Transverse colon (tissue), 4 donors: Measurements from ENCODE around the gene RAB10. TPM values are rescaled to one million over a fixed set of nuclear protein-coding genes. Genes with fewer than 3 reads are reported as not detected.
A peak's percentile ranks its signal among the peaks of the same experiment; 100 is the strongest.

Experiments used
- DNase-seq: peaks from one replicate; pipeline ENCODE4 v3.0.0-alpha.2; 2019
- H3K27ac ChIP-seq, 4 donors: fragments of 200-600 bp; sonication (generic); 2 replicates each; pipeline ENCODE4 v1.5.1; 2016 to 2018; ENCODE audit warnings: inconsistent platforms in 4 of 4
- H3K27me3 ChIP-seq: fragments of 200-600 bp; sonication (generic); 2 replicates; pipeline ENCODE4 v1.5.1; 2017; ENCODE audit warnings: inconsistent platforms
- H3K36me3 ChIP-seq, 4 donors: fragments of 200-600 bp; sonication (generic); 2 replicates each; pipeline ENCODE4 v1.5.1; 2017 to 2019; ENCODE audit warnings: inconsistent platforms in 4 of 4
- H3K4me1 ChIP-seq, 4 donors: fragments of 200-600 bp; sonication (generic); 2 replicates each; pipeline ENCODE4 v1.5.1; 2017 to 2020; ENCODE audit warnings: inconsistent platforms in 4 of 4
- H3K4me3 ChIP-seq, 4 donors: fragments of 200-600 bp; sonication (generic); 1 replicate in 1 of 4; 2 replicates in 3 of 4; pipeline versions ENCODE4 v1.5.1 to v1.6.1; 2017 to 2019; ENCODE audit warnings: inconsistent platforms in 4 of 4
- H3K9me3 ChIP-seq, 2 donors: fragments of 200-600 bp; sonication (generic); 2 replicates each; pipeline ENCODE4 v1.5.1; 2017 to 2019; ENCODE audit warnings: inconsistent platforms in 2 of 2
- EP300 ChIP-seq: sonication (generic); formaldehyde crosslinking; IDR thresholded peaks from one replicate; pipeline ENCODE4 v1.6.1; 2017; ENCODE audit warnings: antibody characterized with exemption, low read depth
- POLR2A ChIP-seq: fragments of 450-650 bp; IDR thresholded peaks from one replicate; pipeline ENCODE4 v1.6.1; 2016; ENCODE audit warnings: antibody characterized with exemption, mild to moderate bottlenecking, moderate library complexity
- POLR2AphosphoS5 ChIP-seq, 3 donors: sonication (generic); formaldehyde crosslinking; IDR thresholded peaks; one replicate each; pipeline ENCODE4 v1.6.1; 2016; ENCODE audit warnings: antibody characterized with exemption in 3 of 3
- WGBS, 2 donors: methylation state at CpG; one replicate each; pipeline ENCODE4 v1.1.5; 2018; ENCODE audit warnings: low coverage in 1 of 2; 5-methylcytosine and 5-hydroxymethylcytosine counted together
- in situ Hi-C, 4 donors: fragments of 200-750 bp; cut with MboI; loops; one replicate each; pipeline versions ENCODE4 v1.15.0 to v1.15.1; 2017; ENCODE audit warnings: low sequenced_read_pairs in 3 of 4, low pct_ligation_motif_present in 1 of 4, low pct_unique_long_range_greater_than_20kb in 1 of 4
- intact Hi-C: fragments of 100-400 bp; cut with DNase I; formaldehyde crosslinking; loops from one replicate; pipeline ENCODE4 v1.15.1; 2023; ENCODE audit warnings: low total_unique reads
- total RNA-seq, 4 donors: library from RNA; depleted of rRNA; stranded (reverse); fragments of >200 nt; gene quantifications; one replicate each; pipeline ENCODE4 v1.1.0, GENCODE V29; 2016
- TF ChIP-seq, protein P1 (sequence below), 5 experiments: fragments of 200-600 bp in 3 of 5; fragments of 450-650 bp in 2 of 5; sonication (generic) in 3 of 5; IDR thresholded peaks; 1 replicate in 2 of 5; 2 replicates in 3 of 5; pipeline ENCODE4 v1.5.1; 2016 to 2017; ENCODE audit warnings: antibody characterized with exemption in 5 of 5, inconsistent platforms in 3 of 5, mild to moderate bottlenecking in 2 of 5, moderate library complexity in 1 of 5

RAB10 gene
- total RNA-seq, 4 donors from 2014 or later, result 99.5 to 150 (median 144) TPM

DNA sequence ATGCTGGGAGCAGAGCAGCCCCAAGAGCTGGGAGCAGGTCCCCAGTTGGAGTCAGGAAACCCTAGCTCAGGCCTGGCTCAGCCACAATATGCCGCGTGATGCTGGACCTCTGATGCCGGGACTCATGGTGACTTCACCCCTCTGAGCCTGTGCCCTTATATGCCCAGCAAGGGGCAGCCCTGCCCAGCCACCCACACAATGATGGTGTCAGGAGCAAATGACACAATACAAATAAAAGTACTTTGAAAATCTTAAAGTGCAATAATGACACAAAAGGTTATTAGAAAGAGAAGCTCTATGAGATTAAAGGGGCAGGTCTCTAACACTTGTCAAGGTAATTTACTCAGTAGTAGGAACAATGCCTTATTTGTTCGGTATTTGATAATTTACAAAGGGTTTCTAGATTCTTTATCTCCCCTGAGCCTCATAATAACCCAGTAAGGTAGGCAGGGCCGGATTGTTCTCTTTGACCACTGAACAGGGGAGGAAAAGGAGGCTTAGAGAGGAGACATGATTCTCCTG, 33.3 kb upstream of the RAB10 start:
- TF ChIP-seq EP300 (no peak), POLR2AphosphoS5 (IDR thresholded peaks at IDR 0.05) (no peak), POLR2A (no peak)
- TF ChIP-seq, protein P1, sequence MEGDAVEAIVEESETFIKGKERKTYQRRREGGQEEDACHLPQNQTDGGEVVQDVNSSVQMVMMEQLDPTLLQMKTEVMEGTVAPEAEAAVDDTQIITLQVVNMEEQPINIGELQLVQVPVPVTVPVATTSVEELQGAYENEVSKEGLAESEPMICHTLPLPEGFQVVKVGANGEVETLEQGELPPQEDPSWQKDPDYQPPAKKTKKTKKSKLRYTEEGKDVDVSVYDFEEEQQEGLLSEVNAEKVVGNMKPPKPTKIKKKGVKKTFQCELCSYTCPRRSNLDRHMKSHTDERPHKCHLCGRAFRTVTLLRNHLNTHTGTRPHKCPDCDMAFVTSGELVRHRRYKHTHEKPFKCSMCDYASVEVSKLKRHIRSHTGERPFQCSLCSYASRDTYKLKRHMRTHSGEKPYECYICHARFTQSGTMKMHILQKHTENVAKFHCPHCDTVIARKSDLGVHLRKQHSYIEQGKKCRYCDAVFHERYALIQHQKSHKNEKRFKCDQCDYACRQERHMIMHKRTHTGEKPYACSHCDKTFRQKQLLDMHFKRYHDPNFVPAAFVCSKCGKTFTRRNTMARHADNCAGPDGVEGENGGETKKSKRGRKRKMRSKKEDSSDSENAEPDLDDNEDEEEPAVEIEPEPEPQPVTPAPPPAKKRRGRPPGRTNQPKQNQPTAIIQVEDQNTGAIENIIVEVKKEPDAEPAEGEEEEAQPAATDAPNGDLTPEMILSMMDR (IDR thresholded peaks at IDR 0.05), result no peak
- Histone ChIP-seq H3K9me3 (no peaks in the 10 kb centered on the region), H3K27ac (peak overlapping the region in 1 of 4 donors; percentile 31), H3K4me3 (no peak overlapping the region), H3K4me1 (peaks cover 10 to 23% (median 14%) of the 10 kb centered on the region in 4 donors), H3K36me3 (no peaks in the 10 kb centered on the region), H3K27me3 (no peaks in the 10 kb centered on the region)
- 57 to 59% methylated on average over 1 to 5 of the region's 5 CpGs for WGBS, 2 donors
- in situ Hi-C loops, result no loop called here
- DNase-seq, result peak; percentile 18
- intact Hi-C loops, result no loop called here

DNA sequence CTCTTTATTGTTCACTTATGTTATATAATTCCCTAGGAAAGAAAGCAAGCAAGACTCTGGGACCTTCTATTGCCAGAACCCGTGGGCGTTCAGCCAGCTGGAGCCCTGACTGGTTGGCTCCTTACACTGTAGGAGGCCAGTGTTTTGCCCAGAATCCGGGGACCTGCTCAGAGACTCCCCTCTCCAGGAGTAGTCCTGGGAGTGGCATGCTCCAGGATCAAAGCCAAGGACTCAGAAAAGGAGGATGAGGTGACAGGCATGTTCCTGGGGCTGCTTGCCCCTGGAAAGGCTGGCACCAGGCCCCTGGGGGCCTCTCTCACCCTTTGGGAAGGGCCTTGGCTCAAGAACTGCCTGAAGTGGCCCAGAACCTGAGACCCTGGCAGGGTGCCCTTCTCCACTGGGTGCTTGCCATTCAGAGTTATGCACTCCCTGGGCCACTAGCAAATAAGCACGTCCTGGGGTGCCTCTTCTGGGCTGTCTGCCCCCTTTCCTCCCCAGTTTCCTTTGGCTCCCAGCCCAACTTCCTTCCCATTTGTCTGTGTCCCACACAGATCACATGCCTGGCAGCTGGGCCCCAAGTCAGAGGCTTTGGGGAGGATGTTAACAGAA, 32.0 kb upstream of the RAB10 start:
- Histone ChIP-seq H3K9me3 (no peaks in the 10 kb centered on the region), H3K4me3 (no peak overlapping the region), H3K4me1 (peaks cover 10 to 23% (median 14%) of the 10 kb centered on the region in 4 donors), H3K27me3 (no peaks in the 10 kb centered on the region), H3K27ac (peak overlapping the region; percentile 49 to 60 (median 58)), H3K36me3 (no peaks in the 10 kb centered on the region)
- intact Hi-C loops (no loop called here), in situ Hi-C loops (no loop called here)
- TF ChIP-seq EP300 (no peak), POLR2A (no peak), POLR2AphosphoS5 (IDR thresholded peaks at IDR 0.05) (no peak)
- TF ChIP-seq, protein P1 (IDR thresholded peaks at IDR 0.05), result no peak
- WGBS, 2 donors, result 32% methylated on average over 4 of the region's 4 CpGs; no CpG with 5 or more reads in 1 of the 2 donors
- peak; percentile 58 for DNase-seq

DNA sequence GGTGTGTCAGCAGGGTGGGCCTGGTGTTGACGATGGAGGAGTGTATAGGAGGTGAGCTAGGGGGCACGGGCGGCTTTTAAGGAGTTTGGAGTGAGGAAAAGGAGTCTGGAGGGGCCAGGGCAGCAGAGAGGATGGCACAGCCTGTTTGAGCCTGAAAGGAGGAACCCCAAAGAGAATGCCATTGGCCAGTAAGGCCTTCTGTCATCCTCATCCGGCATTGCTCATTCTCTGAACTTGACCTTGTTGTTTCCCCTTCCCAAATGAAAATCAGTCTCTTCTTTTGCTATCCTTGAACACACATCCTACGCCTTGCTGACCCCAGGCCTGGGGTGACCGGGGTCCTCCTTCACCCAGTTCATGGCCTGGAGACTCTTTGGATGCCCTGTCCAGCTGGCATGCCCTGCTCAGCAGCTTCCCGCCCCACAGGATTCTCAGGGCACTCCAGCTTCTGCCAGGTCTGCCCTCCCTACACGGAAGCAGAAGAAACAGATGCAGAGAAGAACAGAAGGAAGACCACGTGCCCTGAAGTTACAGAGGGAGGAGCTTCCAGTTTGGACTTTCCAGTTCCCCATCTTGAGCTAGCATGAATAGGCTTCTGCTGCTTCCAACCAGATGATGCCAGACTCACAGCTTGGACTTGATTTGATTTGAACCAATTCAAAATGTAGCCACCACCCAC, 31.1 kb upstream of the RAB10 start:
- H3K36me3 ChIP-seq, result no peaks in the 10 kb centered on the region
- H3K4me1 ChIP-seq, result peaks cover 10 to 20% (median 12%) of the 10 kb centered on the region in 4 donors
- DNase-seq, result no peak
- H3K27ac ChIP-seq, result peak overlapping the region in 3 of 4 donors; percentile 55 to 60 (median 60)
- no peaks in the 10 kb centered on the region for H3K27me3 ChIP-seq
- WGBS, 2 donors, result 69 to 87% methylated on average over 6 to 9 of the region's 9 CpGs
- intact Hi-C loops, result no loop called here
- no peaks in the 10 kb centered on the region for H3K9me3 ChIP-seq
- no peak overlapping the region for H3K4me3 ChIP-seq
- in situ Hi-C loops, result no loop called here
- TF ChIP-seq, protein P1 (IDR thresholded peaks at IDR 0.05), result no peak
- no peak for TF ChIP-seq EP300
- no peak for TF ChIP-seq POLR2A
- TF ChIP-seq POLR2AphosphoS5 (IDR thresholded peaks at IDR 0.05), result no peak

DNA sequence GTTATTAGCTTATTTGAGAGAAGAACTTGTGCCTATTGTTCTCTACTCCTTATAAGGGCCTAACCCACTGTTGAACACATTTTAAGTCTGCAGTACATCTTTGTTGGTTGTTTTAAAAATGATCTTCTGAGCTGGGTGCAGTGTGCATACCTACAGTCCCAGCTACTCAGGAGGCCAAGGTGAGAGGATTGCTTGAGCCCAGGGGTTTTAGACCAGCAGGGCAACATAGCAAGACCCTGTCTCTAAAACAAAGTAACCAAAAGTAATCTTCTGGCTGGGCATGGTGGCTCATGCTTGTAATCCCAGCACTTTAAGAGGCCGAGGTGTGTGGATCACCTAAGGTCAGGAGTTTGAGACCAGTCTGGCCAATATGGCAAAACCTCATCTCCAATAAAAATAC, 25.8 kb upstream of the RAB10 start:
- H3K4me1 ChIP-seq, result peaks cover 0 to 27% (median 17%) of the 10 kb centered on the region in 4 donors
- no peak overlapping the region for H3K4me3 ChIP-seq
- in situ Hi-C loops (no loop called here), intact Hi-C loops (no loop called here)
- H3K9me3 ChIP-seq, result no peaks in the 10 kb centered on the region
- H3K27me3 ChIP-seq, result no peaks in the 10 kb centered on the region
- no peaks in the 10 kb centered on the region for H3K36me3 ChIP-seq
- H3K27ac ChIP-seq, result peak overlapping the region; percentile 48 to 69 (median 60)
- TF ChIP-seq EP300 (no peak), POLR2AphosphoS5 (IDR thresholded peaks at IDR 0.05) (no peak), POLR2A (no peak)
- TF ChIP-seq, protein P1 (IDR thresholded peaks at IDR 0.05), result no peak
- DNase-seq, result no peak
- WGBS, 2 donors, result 100% methylated on average over 1 of the region's 1 CpG; no CpG with 5 or more reads in 1 of the 2 donors
